Measurements from ENCODE around the gene DNAH10. TPM values are rescaled to one million over a fixed set of nuclear protein-coding genes. Genes with fewer than 3 reads are reported as not detected.

Gene DNAH10
- total RNA-seq, 6 experiments from 2014 or later: 0.19 to 1.1 (median 0.64) TPM

GRCh38 chr12:123847019-123847418 lies 84.9 kb downstream of the DNAH10 start:
- DNase-seq: no peak
- Mint-ChIP-seq H3K4me3 (no peak overlapping the region), H3K27me3 (ENCODE audit: insufficient read depth) (peaks cover 27% of the 10 kb centered on the region), H3K9me3 (no peaks in the 10 kb centered on the region), H3K27ac (no peak overlapping the region), H3K36me3 (ENCODE audit: low read depth) (no peaks in the 10 kb centered on the region), H3K4me1 (ENCODE audit: low read depth) (no peaks in the 10 kb centered on the region)
- no peak for TF ChIP-seq CTCF (IDR thresholded peaks at IDR 0.05)

- Mint-ChIP-seq H3K36me3 (ENCODE audit: low read depth) (no peaks in the 10 kb centered on the region), H3K27me3 (ENCODE audit: insufficient read depth) (peaks cover 33% of the 10 kb centered on the region), H3K4me1 (ENCODE audit: low read depth) (no peaks in the 10 kb centered on the region), H3K4me3 (no peak overlapping the region), H3K27ac (no peak overlapping the region), H3K9me3 (no peaks in the 10 kb centered on the region)
- no peak for TF ChIP-seq CTCF (IDR thresholded peaks at IDR 0.05)
- DNase-seq: no peak
These were observed 85.8 kb downstream of the DNAH10 start for GRCh38 chr12:123847876-123848275.

GRCh38 chr12:123849517-123849916 lies 87.4 kb downstream of the DNAH10 start:
- Mint-ChIP-seq H3K9me3 (no peaks in the 10 kb centered on the region), H3K27me3 (ENCODE audit: insufficient read depth) (peaks cover 42% of the 10 kb centered on the region), H3K36me3 (ENCODE audit: low read depth) (no peaks in the 10 kb centered on the region), H3K4me1 (ENCODE audit: low read depth) (peaks cover 7% of the 10 kb centered on the region; the same call in 1 of the 2 replicates), H3K4me3 (no peak overlapping the region), H3K27ac (no peak overlapping the region)
- TF ChIP-seq CTCF (IDR thresholded peaks at IDR 0.05): no peak
- no peak for DNase-seq

GRCh38 chr12:123850246-123851134 lies 88.4 kb downstream of the DNAH10 start:
- no peak for TF ChIP-seq CTCF (IDR thresholded peaks at IDR 0.05)
- no peaks in the 10 kb centered on the region for H3K36me3 Mint-ChIP-seq (ENCODE audit: low read depth)
- DNase-seq: no peak
- no peak overlapping the region for H3K27ac Mint-ChIP-seq
- no peak overlapping the region for H3K4me3 Mint-ChIP-seq
- peaks cover 47% of the 10 kb centered on the region for H3K27me3 Mint-ChIP-seq (ENCODE audit: insufficient read depth)
- peaks cover 7% of the 10 kb centered on the region; the same call in 1 of the 2 replicates for H3K4me1 Mint-ChIP-seq (ENCODE audit: low read depth)
- H3K9me3 Mint-ChIP-seq: no peaks in the 10 kb centered on the region

GRCh38 chr12:123853396-123854070 lies 91.4 kb downstream of the DNAH10 start:
- peaks cover 7% of the 10 kb centered on the region; the same call in 1 of the 2 replicates for H3K4me1 Mint-ChIP-seq (ENCODE audit: low read depth)
- H3K27ac Mint-ChIP-seq: no peak overlapping the region
- H3K9me3 Mint-ChIP-seq: no peaks in the 10 kb centered on the region
- TF ChIP-seq CTCF (IDR thresholded peaks at IDR 0.05): no peak
- no peaks in the 10 kb centered on the region for H3K36me3 Mint-ChIP-seq (ENCODE audit: low read depth)
- H3K4me3 Mint-ChIP-seq: peak overlapping the region; percentile 25
- peaks cover 46% of the 10 kb centered on the region for H3K27me3 Mint-ChIP-seq (ENCODE audit: insufficient read depth)
- DNase-seq: no peak
